Kidney (tissue), 14 donors: ENCODE data around the gene CUBN. TPM values are rescaled to one million over a fixed set of nuclear protein-coding genes. Genes with fewer than 3 reads are reported as not detected.

Experiments used
- DNase-seq, 5 donors: peaks; one replicate each; pipeline ENCODE4 v3.0.0-alpha.2; 2013 to 2020
- FAIRE-seq: peaks from 2 replicates; lab custom pipeline; 2012; peaks lifted over from hg19 to GRCh38; lab: Jason Lieb, UNC
- H3K27ac ChIP-seq, 2 donors: one replicate each; pipeline ENCODE4 v1.7.0; 2013; ENCODE audit warnings: low read depth in 2 of 2, low read length in 2 of 2, inconsistent platforms in 1 of 2
- H3K27me3 ChIP-seq: one replicate; pipeline ENCODE4 v1.7.1; 2013; ENCODE audit warnings: low read length, inconsistent platforms; ENCODE audit not compliant: control insufficient read depth, insufficient read depth
- H3K36me3 ChIP-seq, 3 donors: one replicate each; pipeline versions ENCODE4 v1.7.0 to v1.7.1; 2013; ENCODE audit warnings: low read length in 3 of 3, control low read depth in 1 of 3, inconsistent platforms in 1 of 3; ENCODE audit not compliant: insufficient read depth in 3 of 3, control insufficient read depth in 2 of 3
- H3K4me1 ChIP-seq, 3 donors: one replicate each; pipeline versions ENCODE4 v1.7.0 to v1.7.1; 2013; ENCODE audit warnings: low read length in 3 of 3, inconsistent platforms in 1 of 3, low read depth in 1 of 3; ENCODE audit not compliant: control insufficient read depth in 2 of 3, insufficient read depth in 2 of 3
- H3K4me3 ChIP-seq, 3 donors: one replicate each; pipeline versions ENCODE4 v1.7.0 to v1.8.1; 2013; ENCODE audit warnings: low read length in 3 of 3, control low read depth in 1 of 3, inconsistent platforms in 1 of 3
- H3K9ac ChIP-seq, 3 donors: one replicate each; pipeline versions ENCODE4 v1.7.0 to v1.7.1; 2013; ENCODE audit warnings: low read length in 3 of 3, control low read depth in 1 of 3, inconsistent platforms in 1 of 3
- H3K9me3 ChIP-seq, 3 donors: one replicate each; pipeline versions ENCODE4 v1.7.0 to v1.7.1; 2013; ENCODE audit warnings: low read length in 3 of 3, control low read depth in 1 of 3, inconsistent platforms in 1 of 3; ENCODE audit not compliant: control insufficient read depth in 2 of 3, insufficient read depth in 1 of 3
- CTCF ChIP-seq: IDR thresholded peaks from 3 replicates; pipeline ENCODE4 v1.5.1; 2012; ENCODE audit warnings: mild to moderate bottlenecking, moderate library complexity, borderline replicate concordance; ENCODE audit not compliant: insufficient read depth; ENCODE audit errors: extremely low read depth
- intact Hi-C: fragments of 100-400 bp; cut with DNase I; formaldehyde crosslinking; loops from one replicate; pipeline ENCODE4 v1.11.1; 2022
- polyA plus RNA-seq: library from polyadenylated mRNA; stranded (reverse); fragments of 350-450 nt; fragmentation: Illumina TruSeq; extraction: RNeasy Lipid Tissue Mini Kit (QIAGEN cat#74804); gene quantifications from one replicate; pipeline ENCODE4 v1.2.3, GENCODE V29; 2014; ENCODE audit warnings: low read depth, low replicate concordance; ENCODE audit not compliant: insufficient read depth
- total RNA-seq: library from RNA; stranded (reverse); fragmentation: NEBNext Ultra II Directional; extraction: Animal tissue kit (Norgen Biotek cat#: 25700); gene quantifications from one replicate; pipeline ENCODE4 v1.2.1, GENCODE V29; 2021
- donor health status: control.
- donor health status: control.
- donor health status: control.
- donor health status: control.
- donor health status: control.
- donor health status: DM: yes; HTN: yes; CAD: no.
- donor health status: Normal renal cell carcinoma (clear cell type).

Gene CUBN
- total and polyA plus RNA-seq, 2 donors from 2014 or later, result 14.8 to 31.6 TPM

DNA sequence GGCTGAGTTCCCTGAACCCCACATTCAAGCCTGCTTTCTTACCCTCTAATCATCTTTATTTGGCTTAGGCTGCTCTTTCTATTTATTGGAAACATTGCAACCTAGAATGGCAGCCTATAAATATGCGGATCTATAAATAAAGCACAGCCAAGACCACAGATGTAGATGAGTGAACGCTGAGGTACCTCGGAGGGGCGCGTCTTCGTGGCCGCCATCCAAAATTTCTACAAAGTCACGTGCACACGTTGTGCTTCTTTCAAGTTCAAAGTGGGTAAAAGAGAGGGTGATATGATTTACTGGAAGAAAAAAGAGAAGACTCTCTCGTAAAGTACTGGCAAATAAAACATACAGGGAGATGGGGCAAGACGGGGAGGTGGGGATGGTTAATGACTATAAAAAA, 179.8 kb downstream of the CUBN start:
- Histone ChIP-seq H3K9me3 (no peaks in the 10 kb centered on the region), H3K27me3 (no peaks in the 10 kb centered on the region), H3K27ac (no peak overlapping the region), H3K9ac (no peak overlapping the region), H3K4me1 (peaks cover 0 to 7% (median 0%) of the 10 kb centered on the region in 3 donors), H3K36me3 (peaks cover 0 to 35% (median 3%) of the 10 kb centered on the region in 3 donors), H3K4me3 (no peak overlapping the region)
- intact Hi-C loops, result no loop called here
- FAIRE-seq, result no peak
- no peak for DNase-seq
- TF ChIP-seq CTCF, result no peak

DNA sequence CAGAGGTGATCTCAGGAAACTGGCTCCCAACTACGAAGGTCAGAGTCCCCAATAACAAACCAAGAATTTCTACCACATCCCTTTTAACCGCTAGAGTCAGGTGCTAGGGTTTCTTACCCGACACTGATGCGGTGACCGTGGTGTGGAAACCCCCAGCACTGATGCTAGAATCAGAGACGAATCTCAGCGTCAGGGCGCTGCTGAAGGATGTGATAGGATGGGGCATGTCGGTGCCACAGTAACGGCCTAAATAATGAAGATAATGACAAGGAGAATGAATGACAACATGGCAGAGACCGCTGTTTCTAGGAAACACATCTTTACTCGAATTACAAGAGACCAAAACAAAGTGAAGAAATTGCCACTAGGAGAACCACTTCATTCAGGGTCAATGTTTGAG, 181.2 kb downstream of the CUBN start:
- Histone ChIP-seq H3K9me3 (no peaks in the 10 kb centered on the region), H3K9ac (no peak overlapping the region), H3K27ac (no peak overlapping the region), H3K27me3 (no peaks in the 10 kb centered on the region), H3K36me3 (peaks cover 0 to 30% (median 3%) of the 10 kb centered on the region in 3 donors), H3K4me3 (no peak overlapping the region), H3K4me1 (peaks cover 0 to 11% (median 0%) of the 10 kb centered on the region in 3 donors)
- TF ChIP-seq CTCF, result no peak
- intact Hi-C loops, result no loop called here
- FAIRE-seq, result no peak
- DNase-seq, result no peak

GRCh38 chr10:16947069-16947468, 182.5 kb downstream of the CUBN start:
- H3K27me3 ChIP-seq, result no peaks in the 10 kb centered on the region
- H3K4me3 ChIP-seq, result no peak overlapping the region
- TF ChIP-seq CTCF, result no peak
- H3K9ac ChIP-seq, result no peak overlapping the region
- no peaks in the 10 kb centered on the region for H3K9me3 ChIP-seq
- H3K36me3 ChIP-seq, result peaks cover 0 to 28% (median 0%) of the 10 kb centered on the region in 3 donors
- intact Hi-C loops, result no loop called here
- FAIRE-seq (no peak), DNase-seq (no peak)
- no peak overlapping the region for H3K27ac ChIP-seq
- H3K4me1 ChIP-seq, result peaks cover 0 to 7% (median 0%) of the 10 kb centered on the region in 3 donors

DNA sequence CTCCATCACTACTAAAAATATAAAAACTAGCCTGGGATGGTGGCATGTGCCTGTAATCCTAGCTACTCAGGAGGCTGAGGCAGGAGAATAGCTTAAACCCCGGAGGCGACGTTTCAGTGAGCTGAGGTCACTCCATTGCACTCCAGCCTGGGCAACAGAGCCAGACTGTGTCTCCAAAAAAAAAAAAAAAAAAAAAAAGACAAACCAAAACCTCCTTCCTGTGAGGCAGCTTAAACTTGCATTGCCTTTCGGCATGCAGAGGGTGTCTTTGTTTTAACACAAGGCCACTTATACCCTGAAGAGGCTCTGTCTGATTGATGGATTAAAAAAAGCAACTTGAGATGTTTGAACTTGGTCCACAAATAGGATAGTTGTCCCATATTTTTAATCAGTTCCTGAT, 184.0 kb downstream of the CUBN start:
- no peak overlapping the region for H3K27ac ChIP-seq
- H3K4me1 ChIP-seq, result peaks cover 0 to 4% (median 0%) of the 10 kb centered on the region in 3 donors
- H3K4me3 ChIP-seq, result no peak overlapping the region
- intact Hi-C loops, result no loop called here
- no peaks in the 10 kb centered on the region for H3K27me3 ChIP-seq
- no peaks in the 10 kb centered on the region for H3K9me3 ChIP-seq
- H3K36me3 ChIP-seq, result peaks cover 0 to 16% (median 0%) of the 10 kb centered on the region in 3 donors
- TF ChIP-seq CTCF, result no peak
- no peak overlapping the region for H3K9ac ChIP-seq
- no peak for FAIRE-seq
- DNase-seq, result no peak
